ENCODE results near the gene COBL.

Gene COBL

GRCh38 chr7:51274955-51275354, 41.7 kb downstream of the COBL start:
- TF ChIP-seq CTCF (IDR thresholded peaks at IDR 0.05; ENCODE audit: extremely low read depth, missing control alignments): no peak
- no peak for DNase-seq (ENCODE audit: low spot score)

GRCh38 chr7:51274001-51274400, 42.6 kb downstream of the COBL start:
- TF ChIP-seq CTCF (IDR thresholded peaks at IDR 0.05; ENCODE audit: extremely low read depth, missing control alignments): no peak
- no peak for DNase-seq (ENCODE audit: low spot score)

- no peak for DNase-seq (ENCODE audit: low spot score)
- TF ChIP-seq CTCF (IDR thresholded peaks at IDR 0.05; ENCODE audit: extremely low read depth, missing control alignments): no peak
These were observed 43.2 kb downstream of the COBL start for GRCh38 chr7:51273360-51273759.

- no peak for TF ChIP-seq CTCF (IDR thresholded peaks at IDR 0.05; ENCODE audit: extremely low read depth, missing control alignments)
- DNase-seq (ENCODE audit: low spot score): no peak
These were observed 45.6 kb downstream of the COBL start for GRCh38 chr7:51270965-51271364.

GRCh38 chr7:51269911-51270310, 46.7 kb downstream of the COBL start:
- no peak for DNase-seq (ENCODE audit: low spot score)
- no peak for TF ChIP-seq CTCF (IDR thresholded peaks at IDR 0.05; ENCODE audit: extremely low read depth, missing control alignments)

- DNase-seq (ENCODE audit: low spot score): no peak
- no peak for TF ChIP-seq CTCF (IDR thresholded peaks at IDR 0.05; ENCODE audit: extremely low read depth, missing control alignments)
These were observed 47.3 kb downstream of the COBL start for GRCh38 chr7:51269321-51269720.

GRCh38 chr7:51268859-51269258, 47.8 kb downstream of the COBL start:
- no peak for DNase-seq (ENCODE audit: low spot score)
- TF ChIP-seq CTCF (IDR thresholded peaks at IDR 0.05; ENCODE audit: extremely low read depth, missing control alignments): no peak
